Panc1 (cell line): ENCODE measurements around the gene PCDHB13. TPM values are rescaled to one million over a fixed set of nuclear protein-coding genes. Genes with fewer than 3 reads are reported as not detected.

Source experiments
- ATAC-seq: fragments of 200-7000 bp; cut with Tn5 transposase; 2 replicates; pipeline ENCODE4 v1.9.1; 2020; ENCODE audit warnings: mild to moderate bottlenecking, moderate library complexity
- BruUV-seq: library from RNA; stranded (reverse); fragments of 400-500 nt; replicated peaks from 2 replicates; lab custom pipeline; 2021; lab: Mats Ljungman, UMichigan
- CTCF ChIA-PET: fragments of 300-600 bp; sonication (Branson Sonifier 250); formaldehyde crosslinking; loops from one replicate; lab custom pipeline; 2022; ENCODE audit warnings: antibody characterized with exemption; lab: Charles Lee
- POLR2A ChIA-PET: fragments of 300-600 bp; sonication (Branson Sonifier 250); formaldehyde crosslinking; loops from one replicate; lab custom pipeline; 2022; ENCODE audit warnings: antibody characterized with exemption; lab: Charles Lee
- DNase-seq: peaks from one replicate; pipeline ENCODE4 v3.0.0-alpha.2; 2010; ENCODE audit warnings: low read depth, low spot score
- H3K27ac ChIP-seq: 2 replicates; pipeline ENCODE4 v1.5.1; 2011; ENCODE audit warnings: mild to moderate bottlenecking, low read length, inconsistent platforms
- H3K27me3 ChIP-seq: fragments of 200-500 bp; sonication (Bioruptor generic); 2 replicates; pipeline ENCODE4 v1.6.0; 2014; ENCODE audit warnings: low read length, inconsistent platforms; ENCODE audit not compliant: control insufficient read depth, insufficient read depth
- H3K36me3 ChIP-seq: fragments of 200-500 bp; sonication (Bioruptor generic); 2 replicates; pipeline ENCODE4 v1.5.1; 2014; ENCODE audit warnings: inconsistent platforms, mild to moderate bottlenecking, low read length, moderate library complexity; ENCODE audit not compliant: control insufficient read depth, insufficient read depth
- H3K4me1 ChIP-seq: 2 replicates; pipeline ENCODE4 v1.5.1; 2011; ENCODE audit warnings: inconsistent platforms, mild to moderate bottlenecking, low read length, moderate library complexity; ENCODE audit not compliant: control insufficient read depth, insufficient read depth
- H3K4me3 ChIP-seq, 2 experiments: 2 replicates each; pipeline ENCODE4 v1.5.1; 2011 to 2012; ENCODE audit warnings: low read depth in 2 of 2, low read length in 2 of 2, mild to moderate bottlenecking in 2 of 2, inconsistent platforms in 1 of 2, moderate library complexity in 1 of 2
- H3K9me3 ChIP-seq: fragments of 200-500 bp; sonication (Bioruptor generic); 2 replicates; pipeline ENCODE4 v1.5.1; 2014; ENCODE audit warnings: low read depth, mild to moderate bottlenecking, inconsistent platforms, low read length, moderate library complexity; ENCODE audit not compliant: control insufficient read depth, insufficient read depth
- POLR2AphosphoS5 ChIP-seq: IDR thresholded peaks from 2 replicates; pipeline ENCODE4 v1.6.1; 2012; ENCODE audit warnings: mild to moderate bottlenecking, low read depth, low read length, moderate library complexity
- SIN3A ChIP-seq: IDR thresholded peaks from 2 replicates; pipeline ENCODE4 v1.6.1; 2012; ENCODE audit warnings: low read depth, mild to moderate bottlenecking, low read length, moderate library complexity, borderline replicate concordance; ENCODE audit not compliant: insufficient read depth
- TCF7L2 ChIP-seq: IDR thresholded peaks from 2 replicates; pipeline ENCODE4 v1.6.1; 2011; ENCODE audit warnings: mild to moderate bottlenecking, low read depth, low read length, inconsistent platforms
- in situ Hi-C: cut with HindIII; loops from 2 replicates; pipeline ENCODE4 v1.10.0; 2016; ENCODE audit warnings: low sequenced_read_pairs, low pct_unique_long_range_greater_than_20kb
- intact Hi-C: fragments of 100-400 bp; cut with micrococcal nuclease; formaldehyde crosslinking; loops from one replicate; pipeline ENCODE4 v1.10.0; 2022; ENCODE audit not compliant: unreplicated experiment
- total RNA-seq: library from RNA; stranded (reverse); gene quantifications from one replicate; pipeline ENCODE4 v1.2.1, GENCODE V29; 2021; ENCODE audit not compliant: unreplicated experiment
- TF ChIP-seq, protein P1 (sequence below): fragments of 450-650 bp; IDR thresholded peaks from 2 replicates; pipeline ENCODE4 v1.5.1; 2017; ENCODE audit warnings: mild to moderate bottlenecking
- TF ChIP-seq, protein P2 (sequence below), 2 experiments: IDR thresholded peaks; 2 replicates each; pipeline ENCODE4 v1.6.1; 2011 to 2012; ENCODE audit warnings: low read depth in 2 of 2, control low read depth in 1 of 2, low read length in 1 of 2, mild to moderate bottlenecking in 1 of 2, moderate library complexity in 1 of 2; ENCODE audit not compliant: insufficient read depth in 1 of 2

Gene PCDHB13
- total RNA-seq, 1 experiment from 2014 or later = 1.0 TPM

DNA sequence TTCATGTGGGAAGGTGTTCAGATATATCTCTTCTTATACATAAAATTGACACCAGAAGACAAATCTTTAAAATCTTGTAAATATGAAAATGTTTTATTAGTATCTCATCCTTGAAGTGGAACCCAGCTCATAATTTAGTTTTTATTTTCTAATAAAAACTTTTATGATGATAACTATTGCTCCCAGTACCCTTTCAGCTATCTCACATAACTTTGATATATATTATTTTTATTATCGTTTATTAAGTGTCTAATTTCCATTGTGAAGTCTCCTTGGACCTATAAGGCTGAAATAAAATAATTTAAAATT is 47.5 kb downstream of the PCDHB13 start:
- no TSS peak for BruUV-seq
- POLR2A ChIA-PET = no interaction called here
- no peaks in the 10 kb centered on the region for H3K27me3 ChIP-seq
- H3K9me3 ChIP-seq = peaks cover 80% of the 10 kb centered on the region
- TF ChIP-seq SIN3A (no peak), POLR2AphosphoS5 (no peak), TCF7L2 (no peak)
- TF ChIP-seq, protein P1, sequence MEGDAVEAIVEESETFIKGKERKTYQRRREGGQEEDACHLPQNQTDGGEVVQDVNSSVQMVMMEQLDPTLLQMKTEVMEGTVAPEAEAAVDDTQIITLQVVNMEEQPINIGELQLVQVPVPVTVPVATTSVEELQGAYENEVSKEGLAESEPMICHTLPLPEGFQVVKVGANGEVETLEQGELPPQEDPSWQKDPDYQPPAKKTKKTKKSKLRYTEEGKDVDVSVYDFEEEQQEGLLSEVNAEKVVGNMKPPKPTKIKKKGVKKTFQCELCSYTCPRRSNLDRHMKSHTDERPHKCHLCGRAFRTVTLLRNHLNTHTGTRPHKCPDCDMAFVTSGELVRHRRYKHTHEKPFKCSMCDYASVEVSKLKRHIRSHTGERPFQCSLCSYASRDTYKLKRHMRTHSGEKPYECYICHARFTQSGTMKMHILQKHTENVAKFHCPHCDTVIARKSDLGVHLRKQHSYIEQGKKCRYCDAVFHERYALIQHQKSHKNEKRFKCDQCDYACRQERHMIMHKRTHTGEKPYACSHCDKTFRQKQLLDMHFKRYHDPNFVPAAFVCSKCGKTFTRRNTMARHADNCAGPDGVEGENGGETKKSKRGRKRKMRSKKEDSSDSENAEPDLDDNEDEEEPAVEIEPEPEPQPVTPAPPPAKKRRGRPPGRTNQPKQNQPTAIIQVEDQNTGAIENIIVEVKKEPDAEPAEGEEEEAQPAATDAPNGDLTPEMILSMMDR = no peak
- TF ChIP-seq, protein P2, sequence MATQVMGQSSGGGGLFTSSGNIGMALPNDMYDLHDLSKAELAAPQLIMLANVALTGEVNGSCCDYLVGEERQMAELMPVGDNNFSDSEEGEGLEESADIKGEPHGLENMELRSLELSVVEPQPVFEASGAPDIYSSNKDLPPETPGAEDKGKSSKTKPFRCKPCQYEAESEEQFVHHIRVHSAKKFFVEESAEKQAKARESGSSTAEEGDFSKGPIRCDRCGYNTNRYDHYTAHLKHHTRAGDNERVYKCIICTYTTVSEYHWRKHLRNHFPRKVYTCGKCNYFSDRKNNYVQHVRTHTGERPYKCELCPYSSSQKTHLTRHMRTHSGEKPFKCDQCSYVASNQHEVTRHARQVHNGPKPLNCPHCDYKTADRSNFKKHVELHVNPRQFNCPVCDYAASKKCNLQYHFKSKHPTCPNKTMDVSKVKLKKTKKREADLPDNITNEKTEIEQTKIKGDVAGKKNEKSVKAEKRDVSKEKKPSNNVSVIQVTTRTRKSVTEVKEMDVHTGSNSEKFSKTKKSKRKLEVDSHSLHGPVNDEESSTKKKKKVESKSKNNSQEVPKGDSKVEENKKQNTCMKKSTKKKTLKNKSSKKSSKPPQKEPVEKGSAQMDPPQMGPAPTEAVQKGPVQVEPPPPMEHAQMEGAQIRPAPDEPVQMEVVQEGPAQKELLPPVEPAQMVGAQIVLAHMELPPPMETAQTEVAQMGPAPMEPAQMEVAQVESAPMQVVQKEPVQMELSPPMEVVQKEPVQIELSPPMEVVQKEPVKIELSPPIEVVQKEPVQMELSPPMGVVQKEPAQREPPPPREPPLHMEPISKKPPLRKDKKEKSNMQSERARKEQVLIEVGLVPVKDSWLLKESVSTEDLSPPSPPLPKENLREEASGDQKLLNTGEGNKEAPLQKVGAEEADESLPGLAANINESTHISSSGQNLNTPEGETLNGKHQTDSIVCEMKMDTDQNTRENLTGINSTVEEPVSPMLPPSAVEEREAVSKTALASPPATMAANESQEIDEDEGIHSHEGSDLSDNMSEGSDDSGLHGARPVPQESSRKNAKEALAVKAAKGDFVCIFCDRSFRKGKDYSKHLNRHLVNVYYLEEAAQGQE (IDR thresholded peaks at IDR 0.05; ENCODE audit: insufficient read depth in 1 of 2, low read depth in 2 of 2, low read length in 1 of 2) = no peak
- no peaks in the 10 kb centered on the region for H3K4me1 ChIP-seq
- H3K27ac ChIP-seq = no peak overlapping the region
- CTCF ChIA-PET = no interaction called here
- intact Hi-C loops (loop anchor here (10.0 kb wide), 1 partner anchor 54 kb away; no protein-coding TSS in a partner anchor), in situ Hi-C loops (no loop called here)
- no peaks in the 10 kb centered on the region for H3K36me3 ChIP-seq
- ATAC-seq = no peak
- no peak for DNase-seq
- no peak overlapping the region for H3K4me3 ChIP-seq

Other genes with a start within 250 kb of the PCDHB13 start
- gene PCDHAC2, start 247.4 kb upstream of the PCDHB13 start, total RNA-seq = 8.8 TPM
- 0.05 TPM for gene PCDHB1, start 162.5 kb upstream of the PCDHB13 start, total RNA-seq
- 12.8 TPM for gene PCDHB2, start 119.3 kb upstream of the PCDHB13 start, total RNA-seq
- gene PCDHB3, start 113.4 kb upstream of the PCDHB13 start, total RNA-seq = 0.92 TPM
- gene PCDHB4, start 92.1 kb upstream of the PCDHB13 start, total RNA-seq = 0.26 TPM
- 0.08 TPM for gene PCDHB5, start 78.7 kb upstream of the PCDHB13 start, total RNA-seq
- 1.9 TPM for gene PCDHB6, start 63.9 kb upstream of the PCDHB13 start, total RNA-seq
- 1.3 TPM for gene PCDHB7, start 41.3 kb upstream of the PCDHB13 start, total RNA-seq
- gene PCDHB8, start 36.1 kb upstream of the PCDHB13 start, total RNA-seq = 7.6 TPM
- 1.8 TPM for gene PCDHB16, start 31.5 kb upstream of the PCDHB13 start, total RNA-seq
- gene PCDHB9, start 26.8 kb upstream of the PCDHB13 start, total RNA-seq = 1.8 TPM
- gene PCDHB10, start 21.6 kb upstream of the PCDHB13 start, total RNA-seq = 0.72 TPM
- 1.6 TPM for gene PCDHB11, start 14.3 kb upstream of the PCDHB13 start, total RNA-seq
- 0.44 TPM for gene PCDHB12, start 5.2 kb upstream of the PCDHB13 start, total RNA-seq
- 0.80 TPM for gene PCDHB14, start 9.4 kb downstream of the PCDHB13 start, total RNA-seq
- 0.15 TPM for gene PCDHB15, start 31.5 kb downstream of the PCDHB13 start, total RNA-seq
- gene SLC25A2, start 90.1 kb downstream of the PCDHB13 start, total RNA-seq = 0.28 TPM
- 71.0 TPM for gene TAF7, start 106.9 kb downstream of the PCDHB13 start, total RNA-seq
- 0.92 TPM for gene PCDHGA1, start 116.6 kb downstream of the PCDHB13 start, total RNA-seq
- 0.05 TPM for gene PCDHGA2, start 124.8 kb downstream of the PCDHB13 start, total RNA-seq
- not detected for gene PCDHGA3, start 129.9 kb downstream of the PCDHB13 start, total RNA-seq
- gene PCDHGB1, start 136.2 kb downstream of the PCDHB13 start, total RNA-seq = 2.0 TPM
- 0.69 TPM for gene PCDHGA4, start 141.1 kb downstream of the PCDHB13 start, total RNA-seq
- gene PCDHGB2, start 146.1 kb downstream of the PCDHB13 start, total RNA-seq = 5.3 TPM
- 0.67 TPM for gene PCDHGA5, start 150.2 kb downstream of the PCDHB13 start, total RNA-seq
- gene PCDHGB3, start 156.3 kb downstream of the PCDHB13 start, total RNA-seq = 0.49 TPM
- 0.59 TPM for gene PCDHGA6, start 160.0 kb downstream of the PCDHB13 start, total RNA-seq
- gene PCDHGA7, start 168.8 kb downstream of the PCDHB13 start, total RNA-seq = 0.18 TPM
- 0.21 TPM for gene PCDHGB4, start 173.8 kb downstream of the PCDHB13 start, total RNA-seq
- 0.18 TPM for gene PCDHGA8, start 178.7 kb downstream of the PCDHB13 start, total RNA-seq
- gene PCDHGB5, start 184.0 kb downstream of the PCDHB13 start, total RNA-seq = 0.87 TPM
- 0.15 TPM for gene PCDHGA9, start 188.9 kb downstream of the PCDHB13 start, total RNA-seq
- gene PCDHGB6, start 194.1 kb downstream of the PCDHB13 start, total RNA-seq = 0.23 TPM
- gene PCDHGA10, start 199.1 kb downstream of the PCDHB13 start, total RNA-seq = 0.69 TPM
- 6.7 TPM for gene PCDHGB7, start 203.8 kb downstream of the PCDHB13 start, total RNA-seq
- gene PCDHGA11, start 207.1 kb downstream of the PCDHB13 start, total RNA-seq = 0.39 TPM
- gene PCDHGA12, start 216.6 kb downstream of the PCDHB13 start, total RNA-seq = 0.21 TPM